Ishikawa (cell line): ENCODE results near the gene C16orf82.

ENCODE experiments used
- CEBPB ChIP-seq: IDR thresholded peaks from 2 replicates; pipeline ENCODE4 v1.6.1; 2012
- CREB1 ChIP-seq: IDR thresholded peaks from 2 replicates; pipeline ENCODE4 v1.6.1; 2012; ENCODE audit warnings: low read depth
- EGR1 ChIP-seq: IDR thresholded peaks from 2 replicates; pipeline ENCODE4 v1.6.1; 2012
- EP300 ChIP-seq: IDR thresholded peaks from 2 replicates; pipeline ENCODE4 v1.6.1; 2012; ENCODE audit warnings: borderline replicate concordance
- FOXM1 ChIP-seq: IDR thresholded peaks from 2 replicates; pipeline ENCODE4 v1.6.1; 2012; ENCODE audit warnings: low read depth, borderline replicate concordance
- NFIC ChIP-seq: IDR thresholded peaks from 2 replicates; pipeline ENCODE4 v1.6.1; 2012
- RAD21 ChIP-seq: IDR thresholded peaks from 2 replicates; pipeline ENCODE4 v1.6.1; 2012; ENCODE audit warnings: low read depth
- TAF1 ChIP-seq: IDR thresholded peaks from 2 replicates; pipeline ENCODE4 v1.6.1; 2012; ENCODE audit warnings: low read depth, mild to moderate bottlenecking
- TCF12 ChIP-seq: IDR thresholded peaks from 2 replicates; pipeline ENCODE4 v1.6.1; 2012; ENCODE audit warnings: low read depth
- TEAD4 ChIP-seq: IDR thresholded peaks from 2 replicates; pipeline ENCODE4 v1.6.1; 2012
- YY1 ChIP-seq: IDR thresholded peaks from 2 replicates; pipeline ENCODE4 v1.6.1; 2012; ENCODE audit warnings: low read depth
- ZBTB7A ChIP-seq: IDR thresholded peaks from 2 replicates; pipeline ENCODE4 v1.6.1; 2012; ENCODE audit warnings: low read depth
- TF ChIP-seq, protein P1 (sequence below): IDR thresholded peaks from 2 replicates; pipeline ENCODE4 v1.6.1; 2012
- TF ChIP-seq, protein P2 (sequence below): IDR thresholded peaks from 2 replicates; pipeline ENCODE4 v1.6.1; 2012
- TF ChIP-seq, protein P3 (sequence below): IDR thresholded peaks from 2 replicates; pipeline ENCODE4 v1.6.1; 2012; ENCODE audit warnings: low read depth, mild to moderate bottlenecking

The C16orf82 gene

DNA sequence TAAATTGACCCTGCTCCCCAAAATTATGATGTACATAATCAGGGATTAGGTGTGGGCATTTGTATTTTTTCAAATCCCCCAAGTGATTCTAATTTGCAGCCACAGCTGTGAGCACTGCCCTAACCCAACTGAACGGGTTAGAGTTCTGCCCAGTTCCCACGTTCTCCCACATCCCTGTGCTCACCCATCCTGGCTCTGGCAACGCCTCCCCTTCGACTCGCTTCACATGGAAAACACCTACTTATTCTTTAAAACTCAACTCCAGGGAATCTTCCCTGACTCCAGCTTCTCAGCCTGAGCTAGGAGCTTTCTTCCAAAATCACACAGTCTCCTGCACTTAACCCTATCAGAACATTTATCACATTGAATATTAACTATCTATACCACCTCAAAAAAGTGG, 17.6 kb upstream of the C16orf82 start:
- no peak for TF ChIP-seq YY1
- TF ChIP-seq FOXM1: no peak
- TF ChIP-seq EGR1: no peak
- TF ChIP-seq EP300: no peak
- TF ChIP-seq CREB1: no peak
- TF ChIP-seq TAF1: no peak
- TF ChIP-seq ZBTB7A: no peak
- TF ChIP-seq, protein P1, sequence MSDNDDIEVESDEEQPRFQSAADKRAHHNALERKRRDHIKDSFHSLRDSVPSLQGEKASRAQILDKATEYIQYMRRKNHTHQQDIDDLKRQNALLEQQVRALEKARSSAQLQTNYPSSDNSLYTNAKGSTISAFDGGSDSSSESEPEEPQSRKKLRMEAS: no peak
- no peak for TF ChIP-seq TEAD4
- TF ChIP-seq NFIC: no peak

DNA sequence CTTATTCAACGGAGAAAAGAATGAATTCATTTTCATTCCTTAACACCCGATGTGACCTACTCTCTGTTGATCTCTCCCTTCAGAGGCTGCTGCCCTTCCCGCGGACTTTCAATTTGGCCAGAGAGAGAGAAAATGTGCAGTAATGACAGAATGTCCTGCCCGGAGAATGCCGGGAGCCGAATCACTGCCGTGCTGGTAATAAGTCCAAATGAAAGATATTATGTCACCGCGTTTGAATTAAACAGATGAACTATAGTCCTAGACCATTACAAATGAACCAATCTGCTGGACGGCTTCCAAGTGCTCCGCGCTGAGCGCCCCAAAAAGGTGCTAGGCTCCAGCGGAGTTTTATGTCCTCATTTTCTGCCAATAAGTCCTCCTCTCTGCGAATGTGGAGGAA, 14.7 kb upstream of the C16orf82 start:
- TF ChIP-seq ZBTB7A (no peak), CEBPB (no peak), TEAD4 (no peak), NFIC (no peak), EP300 (no peak), TAF1 (no peak), YY1 (no peak), CREB1 (no peak), EGR1 (no peak), RAD21 (no peak), TCF12 (no peak), FOXM1 (no peak)
- TF ChIP-seq, protein P2, sequence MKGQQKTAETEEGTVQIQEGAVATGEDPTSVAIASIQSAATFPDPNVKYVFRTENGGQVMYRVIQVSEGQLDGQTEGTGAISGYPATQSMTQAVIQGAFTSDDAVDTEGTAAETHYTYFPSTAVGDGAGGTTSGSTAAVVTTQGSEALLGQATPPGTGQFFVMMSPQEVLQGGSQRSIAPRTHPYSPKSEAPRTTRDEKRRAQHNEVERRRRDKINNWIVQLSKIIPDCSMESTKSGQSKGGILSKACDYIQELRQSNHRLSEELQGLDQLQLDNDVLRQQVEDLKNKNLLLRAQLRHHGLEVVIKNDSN: no peak
- TF ChIP-seq, protein P3, sequence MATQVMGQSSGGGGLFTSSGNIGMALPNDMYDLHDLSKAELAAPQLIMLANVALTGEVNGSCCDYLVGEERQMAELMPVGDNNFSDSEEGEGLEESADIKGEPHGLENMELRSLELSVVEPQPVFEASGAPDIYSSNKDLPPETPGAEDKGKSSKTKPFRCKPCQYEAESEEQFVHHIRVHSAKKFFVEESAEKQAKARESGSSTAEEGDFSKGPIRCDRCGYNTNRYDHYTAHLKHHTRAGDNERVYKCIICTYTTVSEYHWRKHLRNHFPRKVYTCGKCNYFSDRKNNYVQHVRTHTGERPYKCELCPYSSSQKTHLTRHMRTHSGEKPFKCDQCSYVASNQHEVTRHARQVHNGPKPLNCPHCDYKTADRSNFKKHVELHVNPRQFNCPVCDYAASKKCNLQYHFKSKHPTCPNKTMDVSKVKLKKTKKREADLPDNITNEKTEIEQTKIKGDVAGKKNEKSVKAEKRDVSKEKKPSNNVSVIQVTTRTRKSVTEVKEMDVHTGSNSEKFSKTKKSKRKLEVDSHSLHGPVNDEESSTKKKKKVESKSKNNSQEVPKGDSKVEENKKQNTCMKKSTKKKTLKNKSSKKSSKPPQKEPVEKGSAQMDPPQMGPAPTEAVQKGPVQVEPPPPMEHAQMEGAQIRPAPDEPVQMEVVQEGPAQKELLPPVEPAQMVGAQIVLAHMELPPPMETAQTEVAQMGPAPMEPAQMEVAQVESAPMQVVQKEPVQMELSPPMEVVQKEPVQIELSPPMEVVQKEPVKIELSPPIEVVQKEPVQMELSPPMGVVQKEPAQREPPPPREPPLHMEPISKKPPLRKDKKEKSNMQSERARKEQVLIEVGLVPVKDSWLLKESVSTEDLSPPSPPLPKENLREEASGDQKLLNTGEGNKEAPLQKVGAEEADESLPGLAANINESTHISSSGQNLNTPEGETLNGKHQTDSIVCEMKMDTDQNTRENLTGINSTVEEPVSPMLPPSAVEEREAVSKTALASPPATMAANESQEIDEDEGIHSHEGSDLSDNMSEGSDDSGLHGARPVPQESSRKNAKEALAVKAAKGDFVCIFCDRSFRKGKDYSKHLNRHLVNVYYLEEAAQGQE: no peak
- TF ChIP-seq, protein P1: no peak

DNA sequence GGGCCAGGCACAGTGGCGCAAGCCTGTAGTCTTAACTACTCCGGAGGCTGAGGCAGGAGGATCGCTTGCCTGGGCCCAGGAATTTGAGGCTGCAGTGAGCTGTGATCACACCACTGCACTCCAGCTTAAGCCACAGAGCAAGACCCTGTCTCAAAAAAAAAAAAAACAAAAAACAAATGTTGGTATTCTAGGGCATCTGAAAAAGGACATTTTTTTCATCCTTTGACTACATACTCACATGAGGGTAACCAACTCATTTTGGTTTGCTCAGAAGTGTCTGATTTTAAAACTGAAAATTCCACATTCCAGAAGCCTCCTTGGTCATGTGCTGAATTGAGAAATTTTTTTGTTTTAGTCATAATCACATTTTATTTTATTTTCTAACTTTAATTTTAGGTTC, 12.7 kb upstream of the C16orf82 start:
- TF ChIP-seq TCF12: no peak
- TF ChIP-seq FOXM1: no peak
- TF ChIP-seq EGR1: no peak
- no peak for TF ChIP-seq CREB1
- TF ChIP-seq, protein P1: no peak
- no peak for TF ChIP-seq YY1
- TF ChIP-seq TAF1: no peak
- no peak for TF ChIP-seq NFIC
- no peak for TF ChIP-seq ZBTB7A
- no peak for TF ChIP-seq CEBPB
- TF ChIP-seq, protein P2: no peak
- TF ChIP-seq, protein P3: no peak
- no peak for TF ChIP-seq RAD21

DNA sequence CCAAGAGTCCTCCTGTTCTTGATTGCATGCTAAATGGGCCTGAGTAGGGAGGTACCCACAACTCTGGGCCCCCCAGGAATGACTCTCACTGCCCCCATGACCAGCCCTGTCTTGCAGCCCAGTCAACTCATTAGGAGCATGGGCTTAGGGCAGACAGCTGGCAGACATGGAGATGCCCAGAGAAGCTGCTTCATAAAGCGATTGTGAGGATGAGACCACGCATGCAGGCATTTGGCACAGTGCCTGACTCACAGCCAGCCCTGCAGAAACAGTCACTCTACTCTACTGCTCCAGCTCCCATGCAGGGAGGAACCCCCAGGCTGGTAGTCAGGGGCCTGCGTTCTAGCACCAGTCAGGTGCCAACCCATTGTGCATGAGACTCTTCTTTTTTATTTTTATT, 8.4 kb upstream of the C16orf82 start:
- TF ChIP-seq, protein P2: no peak
- TF ChIP-seq ZBTB7A: no peak
- TF ChIP-seq CREB1: no peak
- TF ChIP-seq CEBPB: no peak
- no peak for TF ChIP-seq TCF12
- no peak for TF ChIP-seq EGR1
- TF ChIP-seq, protein P1: no peak
- TF ChIP-seq RAD21: no peak
- TF ChIP-seq TAF1: no peak
- TF ChIP-seq, protein P3: no peak
- no peak for TF ChIP-seq TEAD4
